Lower leg skin (tissue), 4 donors: Measurements from ENCODE around the gene GLT8D2. TPM values are rescaled to one million over a fixed set of nuclear protein-coding genes. Genes with fewer than 3 reads are reported as not detected.
A peak's percentile ranks its signal among the peaks of the same experiment; 100 is the strongest.

Experiments used
- DNase-seq, 2 donors: peaks; one replicate each; pipeline ENCODE4 v3.0.0-alpha.2; 2019; ENCODE audit warnings: low spot score in 2 of 2
- H3K4me3 ChIP-seq: fragments of 200-600 bp; sonication (generic); 2 replicates; pipeline ENCODE4 v1.5.1; 2017; ENCODE audit warnings: mild to moderate bottlenecking, low read depth; ENCODE audit not compliant: poor library complexity, severe bottlenecking
- CTCF ChIP-seq, 3 donors: fragments of 450-650 bp; IDR thresholded peaks; one replicate each; pipeline ENCODE4 v1.5.1; 2016; ENCODE audit warnings: antibody characterized with exemption in 3 of 3, mild to moderate bottlenecking in 3 of 3, moderate library complexity in 2 of 3
- POLR2A ChIP-seq, 2 donors: fragments of 450-650 bp; IDR thresholded peaks; one replicate each; pipeline ENCODE4 v1.6.1; 2016 to 2017; ENCODE audit warnings: antibody characterized with exemption in 2 of 2, mild to moderate bottlenecking in 1 of 2, moderate library complexity in 1 of 2
- WGBS, 2 donors: methylation state at CpG; one replicate each; pipeline ENCODE4 v1.1.5; 2018; 5-methylcytosine and 5-hydroxymethylcytosine counted together
- intact Hi-C: fragments of 100-400 bp; cut with DNase I; formaldehyde crosslinking; loops from one replicate; pipeline ENCODE4 v1.15.0; 2023; ENCODE audit warnings: low total_unique reads
- total RNA-seq, 4 donors: library from RNA; depleted of rRNA; stranded (reverse); fragments of >200 nt; gene quantifications; one replicate each; pipeline ENCODE4 v1.1.0, GENCODE V29; 2016

GLT8D2 gene
- total RNA-seq, 4 donors from 2014 or later: 0.72 to 1.9 (median 1.2) TPM

- 2% methylated on average over 18 to 22 of the region's 41 CpGs for WGBS, 2 donors
- peak overlapping the region; percentile 92 for H3K4me3 ChIP-seq
- intact Hi-C loops: no loop called here
- TF ChIP-seq CTCF (IDR thresholded peaks at IDR 0.05) (no peak), POLR2A (IDR thresholded peaks at IDR 0.05) (no peak)
- peak; percentile 26 to 84 for DNase-seq
Observed at GRCh38 chr12:104064842-104065427, 14.9 kb upstream of the GLT8D2 start.

- TF ChIP-seq CTCF (IDR thresholded peaks at IDR 0.05) (no peak), POLR2A (IDR thresholded peaks at IDR 0.05) (no peak)
- intact Hi-C loops: no loop called here
- DNase-seq: peak; percentile 79 to 98
- 0% methylated on average over 38 to 66 of the region's 74 CpGs for WGBS, 2 donors
- H3K4me3 ChIP-seq: peak within 1 kb of the TSS; percentile 92
Observed at GRCh38 chr12:104064031-104064841, 14.2 kb upstream of the GLT8D2 start, which contains the start of gene HCFC2. Gene HCFC2, plus strand, starts transcription at chr12:104064531. Its CDS starts 30 bp downstream, at chr12:104064561.

- no peak for TF ChIP-seq POLR2A (IDR thresholded peaks at IDR 0.05)
- no peak for TF ChIP-seq CTCF (IDR thresholded peaks at IDR 0.05)
- H3K4me3 ChIP-seq: peak overlapping the region; percentile 92
- peak in 1 of 2 donors; percentile 85 for DNase-seq
- intact Hi-C loops: no loop called here
- WGBS, 2 donors: 0 to 1% methylated on average over 7 of the region's 7 CpGs
Observed at GRCh38 chr12:104063712-104064030, 13.7 kb upstream of the GLT8D2 start.

GRCh38 chr12:104060791-104061190, 10.8 kb upstream of the GLT8D2 start:
- no peak overlapping the region for H3K4me3 ChIP-seq
- no peak for DNase-seq
- intact Hi-C loops: no loop called here
- no peak for TF ChIP-seq CTCF (IDR thresholded peaks at IDR 0.05)
- no peak for TF ChIP-seq POLR2A (IDR thresholded peaks at IDR 0.05)
- 60 to 61% methylated on average over 2 of the region's 2 CpGs for WGBS, 2 donors

- 63 to 65% methylated on average over 2 of the region's 2 CpGs for WGBS, 2 donors
- intact Hi-C loops: no loop called here
- H3K4me3 ChIP-seq: no peak overlapping the region
- no peak for TF ChIP-seq POLR2A (IDR thresholded peaks at IDR 0.05)
- DNase-seq: no peak
Observed at GRCh38 chr12:104059963-104060362, 10.0 kb upstream of the GLT8D2 start.

GRCh38 chr12:104058802-104059201, 8.8 kb upstream of the GLT8D2 start:
- no peak for DNase-seq
- 77 to 81% methylated on average over 4 of the region's 4 CpGs for WGBS, 2 donors
- no peak overlapping the region for H3K4me3 ChIP-seq
- TF ChIP-seq POLR2A (IDR thresholded peaks at IDR 0.05) (no peak), CTCF (IDR thresholded peaks at IDR 0.05) (no peak)
- intact Hi-C loops: no loop called here
